HG02852 (cell line): ENCODE results near the gene ATXN1.

Source experiments
- ATAC-seq: cut with Tn5 transposase; IDR thresholded peaks from one replicate; pipeline ENCODE4 v1.9.1; 2021; ENCODE audit warnings: mild to moderate bottlenecking, moderate library complexity; ENCODE audit not compliant: unreplicated experiment

The ATXN1 gene

DNA sequence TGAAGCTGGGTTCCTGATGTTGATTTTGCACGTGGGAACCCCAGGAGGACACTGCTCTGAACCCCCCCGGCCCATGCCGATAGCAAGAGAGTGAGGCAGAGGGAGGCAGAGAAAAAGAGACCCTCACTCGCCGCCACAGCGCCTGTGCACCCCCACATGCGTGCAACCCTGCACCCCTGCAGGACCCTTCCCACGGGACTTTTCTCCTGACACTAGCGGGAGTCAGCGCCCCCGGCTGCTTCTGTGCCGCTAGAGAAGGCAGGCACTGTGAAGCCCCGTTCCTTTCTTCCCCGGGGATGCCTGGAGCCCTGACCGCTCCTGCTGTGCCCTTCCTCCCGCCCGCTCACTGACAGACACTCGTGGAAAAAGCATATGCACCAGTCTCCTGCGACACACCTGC is 455.5 kb downstream of the ATXN1 start:
- ATAC-seq, result peak; percentile 24

DNA sequence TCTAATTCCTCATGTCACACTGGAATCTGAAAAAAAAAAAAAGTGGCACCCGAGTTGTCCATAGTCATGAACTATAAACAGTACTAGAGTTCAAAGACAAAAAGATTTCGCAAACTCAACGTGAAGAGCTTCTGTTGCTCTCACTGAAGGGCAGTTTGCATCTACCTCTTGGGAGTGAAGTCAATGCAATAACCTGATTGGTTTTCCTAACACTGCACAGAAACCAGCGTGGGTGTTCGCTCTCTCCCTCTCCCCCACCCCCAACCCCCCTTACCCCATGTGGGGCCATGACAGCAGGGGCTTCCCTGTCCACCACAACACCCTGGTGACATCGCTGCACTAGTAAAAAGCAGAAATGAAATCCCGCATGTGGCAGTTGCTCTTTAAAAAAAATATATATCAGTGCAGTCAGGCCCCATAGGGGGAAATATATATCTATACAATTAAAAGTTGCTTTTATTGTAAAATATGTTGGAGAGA is 456.0 kb downstream of the ATXN1 start:
- ATAC-seq, result peak; percentile 75

- no peak for ATAC-seq
These were observed 458.3 kb downstream of the ATXN1 start for GRCh38 chr6:16302721-16303552.

- ATAC-seq, result peak; percentile 69
These were observed 459.7 kb downstream of the ATXN1 start for GRCh38 chr6:16301511-16301910.

- no peak for ATAC-seq
These were observed 461.4 kb downstream of the ATXN1 start for GRCh38 chr6:16299861-16300260.

DNA sequence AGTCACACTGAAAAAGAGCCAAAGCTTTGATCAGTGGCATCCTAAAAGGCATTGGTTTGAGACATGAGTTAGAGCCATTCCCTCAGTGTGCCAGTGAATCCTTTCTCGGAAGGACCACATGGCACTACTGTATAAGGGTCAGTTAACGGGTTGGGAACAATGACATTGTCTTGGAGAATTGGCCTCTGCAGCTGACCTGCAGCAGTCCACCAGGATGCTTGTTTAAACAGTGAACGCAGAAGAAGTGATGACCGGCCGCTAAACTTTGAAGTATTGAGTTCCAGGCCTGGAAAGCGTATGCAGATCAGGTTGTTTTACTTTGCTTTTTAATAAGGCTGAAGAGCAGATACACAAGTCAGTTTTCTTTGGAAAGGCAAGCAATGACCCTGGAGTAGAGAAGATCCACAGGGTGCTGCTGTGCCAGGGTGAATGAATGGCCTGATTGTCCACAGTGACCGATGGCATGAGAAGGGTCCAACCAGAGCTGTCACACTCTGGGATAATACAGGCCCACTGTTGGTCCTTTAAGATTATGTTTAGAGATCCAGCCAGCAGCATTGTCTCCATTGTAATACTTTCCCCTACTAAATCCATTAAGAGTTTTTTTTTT is 465.1 kb downstream of the ATXN1 start:
- no peak for ATAC-seq

DNA sequence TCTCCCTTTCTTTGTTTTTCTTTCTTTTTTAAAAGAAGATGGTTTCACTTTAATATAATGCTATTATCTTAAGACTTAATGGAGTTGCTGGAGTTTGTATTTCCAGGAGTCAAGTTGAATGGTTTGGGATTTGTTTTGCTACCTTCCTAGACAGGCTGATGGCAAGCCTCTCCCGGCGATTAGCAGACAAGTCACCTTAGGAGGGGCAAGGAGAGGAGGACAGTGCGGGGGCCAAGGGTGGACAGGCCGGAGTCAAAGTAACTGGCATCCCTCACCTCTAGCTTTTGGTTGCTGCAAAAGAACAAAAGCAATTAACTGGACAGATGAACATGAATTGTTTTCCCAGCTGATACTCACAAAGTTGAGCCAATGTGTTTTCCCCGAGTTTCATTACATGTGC is 465.8 kb downstream of the ATXN1 start:
- no peak for ATAC-seq

DNA sequence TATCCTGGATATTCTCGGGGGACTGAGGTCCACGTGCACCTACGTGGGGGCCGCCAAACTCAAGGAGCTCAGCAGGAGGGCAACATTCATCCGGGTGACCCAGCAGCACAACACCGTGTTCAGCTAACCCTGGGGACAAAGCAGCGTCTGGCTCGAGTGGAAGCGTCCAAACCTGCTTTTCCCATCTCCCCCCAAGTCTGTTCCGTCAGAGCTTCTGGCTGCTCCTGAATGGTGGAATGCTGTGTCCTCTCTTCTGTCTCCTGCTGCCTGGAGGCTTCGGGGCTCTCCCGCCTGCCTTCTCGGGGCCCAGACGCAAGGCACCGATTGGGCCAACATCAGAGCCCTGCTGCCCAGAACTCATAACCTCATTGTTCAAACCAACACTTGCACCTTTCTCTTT is 466.2 kb downstream of the ATXN1 start:
- ATAC-seq, result no peak

DNA sequence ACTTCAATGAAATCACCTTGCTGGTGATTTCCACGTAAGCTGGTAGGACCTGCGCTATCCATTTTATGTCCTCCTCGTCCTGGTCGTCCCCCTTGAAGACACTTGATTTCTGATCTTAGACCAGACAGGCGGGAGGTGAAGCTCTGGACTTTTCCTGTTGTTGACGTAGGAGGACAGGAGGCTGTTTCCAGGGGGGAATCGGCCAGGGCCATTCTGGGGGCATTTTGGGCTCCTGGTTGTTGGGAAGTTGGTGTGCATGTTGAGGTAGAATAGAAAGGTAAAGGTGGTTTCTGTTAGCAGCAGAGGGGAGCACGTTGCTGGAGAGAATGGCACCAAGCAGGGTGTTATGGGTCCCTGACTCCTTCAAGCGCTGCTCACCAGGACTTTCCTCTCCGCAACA is 466.9 kb downstream of the ATXN1 start:
- ATAC-seq, result no peak

DNA sequence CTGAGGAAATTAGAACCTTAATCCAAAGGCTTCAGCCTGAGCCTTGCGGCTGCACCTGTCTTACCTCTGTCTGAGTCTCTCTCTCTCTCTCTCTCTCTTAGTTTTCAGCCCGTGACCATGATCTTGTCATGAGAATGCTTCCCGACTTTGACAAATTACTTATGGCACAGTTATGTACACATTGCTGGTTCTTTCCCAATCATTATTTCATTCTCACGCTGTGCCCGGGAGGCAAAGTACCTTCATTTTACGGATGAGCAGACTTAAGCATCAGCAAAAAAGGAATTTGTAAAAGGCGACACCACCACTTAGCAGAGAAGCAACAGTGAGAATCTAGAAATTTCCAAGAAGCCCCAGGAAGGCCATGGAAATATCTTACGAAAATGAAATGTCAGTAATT is 468.3 kb downstream of the ATXN1 start:
- ATAC-seq, result no peak

DNA sequence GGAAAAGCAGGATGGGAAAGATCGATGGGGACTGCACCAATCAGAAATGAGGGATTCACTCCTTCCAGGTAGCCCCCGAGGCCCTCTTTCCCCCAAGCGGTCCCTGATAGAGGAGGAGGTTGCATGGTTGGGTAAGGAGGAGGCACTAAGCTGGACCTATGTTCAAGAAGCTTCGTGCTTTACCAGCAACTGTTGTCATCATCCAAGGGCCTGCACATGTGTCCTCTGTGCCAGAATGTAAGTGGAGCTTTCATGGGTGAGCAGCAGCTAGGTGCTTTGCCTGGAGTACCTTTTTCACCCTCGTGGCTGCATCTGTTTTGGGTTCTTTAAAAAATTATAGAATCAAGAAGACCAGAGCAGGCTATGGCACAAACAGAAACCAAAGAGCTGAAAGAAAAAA is 468.8 kb downstream of the ATXN1 start:
- ATAC-seq, result no peak

GRCh38 chr6:16291739-16292138 is 469.5 kb downstream of the ATXN1 start:
- ATAC-seq, result no peak

DNA sequence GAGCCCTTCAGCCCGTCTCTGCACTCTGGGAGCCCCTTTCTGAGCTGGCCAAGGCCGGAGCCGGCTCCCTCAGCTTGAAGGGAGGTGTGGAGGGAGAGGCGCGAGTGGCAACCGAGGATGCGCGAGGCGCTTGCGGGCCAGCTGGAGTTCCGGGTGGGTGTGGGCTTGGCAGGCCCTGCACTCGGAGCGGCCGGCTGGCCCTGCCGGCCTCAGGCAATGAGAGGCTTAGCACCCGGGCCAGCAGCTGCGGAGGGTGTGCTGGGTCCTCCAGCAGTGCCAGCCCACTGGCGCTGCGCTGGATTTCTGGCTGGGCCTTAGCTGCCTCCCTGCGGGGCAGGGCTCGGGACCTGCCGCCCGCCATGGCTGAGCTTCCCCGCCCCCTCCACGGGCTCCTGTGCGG is 473.1 kb downstream of the ATXN1 start:
- ATAC-seq, result no peak

GRCh38 chr6:16286151-16286522 is 475.1 kb downstream of the ATXN1 start:
- ATAC-seq, result no peak

DNA sequence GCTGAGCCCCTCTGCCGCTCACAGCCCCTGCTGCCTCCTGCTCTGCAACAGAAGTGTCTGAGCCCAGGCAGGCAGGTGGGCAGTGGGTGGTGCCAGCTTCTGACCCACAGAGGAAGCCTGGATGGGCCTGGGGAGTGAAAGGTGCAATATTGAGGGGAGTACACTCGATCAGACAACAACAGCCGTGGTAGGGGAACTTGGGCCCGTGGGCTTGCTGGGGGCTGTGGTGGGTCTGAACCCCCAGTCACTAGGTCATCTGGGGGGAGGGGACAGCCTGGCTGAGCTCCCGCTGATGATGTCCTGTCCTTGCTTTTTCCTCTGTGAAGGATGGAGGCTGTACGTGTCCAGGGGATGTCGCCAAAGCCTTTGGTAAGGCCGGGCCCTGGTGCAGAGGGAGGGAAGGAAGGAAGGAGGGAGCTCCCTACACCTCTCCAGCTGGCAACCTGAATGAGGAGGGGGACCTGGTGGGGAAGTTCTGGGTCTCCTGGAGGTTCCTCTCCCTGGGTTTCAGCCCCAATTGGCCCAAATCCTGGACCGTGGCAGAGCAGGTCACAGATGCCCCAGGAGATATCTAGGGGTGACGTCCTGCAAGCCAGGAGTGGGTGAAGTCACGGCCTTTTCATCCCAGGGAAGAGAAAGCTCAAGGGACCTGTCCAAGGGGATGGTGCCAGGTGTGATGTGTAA is 475.7 kb downstream of the ATXN1 start:
- no peak for ATAC-seq

GRCh38 chr6:16284472-16284871 is 476.8 kb downstream of the ATXN1 start:
- ATAC-seq, result no peak

- ATAC-seq, result no peak
These were observed 478.9 kb downstream of the ATXN1 start for GRCh38 chr6:16282370-16282769.

GRCh38 chr6:16279243-16279642 is 482.0 kb downstream of the ATXN1 start:
- ATAC-seq, result no peak

DNA sequence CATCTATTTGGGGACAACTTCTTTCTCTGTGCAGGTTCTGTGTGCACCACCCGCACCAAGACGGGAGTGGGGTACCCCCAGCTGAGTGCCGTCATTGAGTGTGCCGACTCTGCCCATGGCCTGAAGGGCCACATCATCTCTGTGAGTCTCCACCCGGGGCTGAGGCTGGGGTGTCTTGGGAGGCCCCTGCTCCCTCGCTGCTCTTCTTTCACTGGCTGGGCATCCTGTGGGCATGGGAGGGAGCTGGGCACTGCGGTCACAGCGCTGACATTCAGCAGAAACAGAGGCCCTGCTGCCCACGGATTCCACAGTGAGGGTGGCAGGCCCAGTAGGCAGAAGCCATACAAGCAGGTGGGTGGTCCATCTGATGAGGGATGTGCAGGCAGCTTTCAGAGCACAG is 482.5 kb downstream of the ATXN1 start:
- no peak for ATAC-seq

DNA sequence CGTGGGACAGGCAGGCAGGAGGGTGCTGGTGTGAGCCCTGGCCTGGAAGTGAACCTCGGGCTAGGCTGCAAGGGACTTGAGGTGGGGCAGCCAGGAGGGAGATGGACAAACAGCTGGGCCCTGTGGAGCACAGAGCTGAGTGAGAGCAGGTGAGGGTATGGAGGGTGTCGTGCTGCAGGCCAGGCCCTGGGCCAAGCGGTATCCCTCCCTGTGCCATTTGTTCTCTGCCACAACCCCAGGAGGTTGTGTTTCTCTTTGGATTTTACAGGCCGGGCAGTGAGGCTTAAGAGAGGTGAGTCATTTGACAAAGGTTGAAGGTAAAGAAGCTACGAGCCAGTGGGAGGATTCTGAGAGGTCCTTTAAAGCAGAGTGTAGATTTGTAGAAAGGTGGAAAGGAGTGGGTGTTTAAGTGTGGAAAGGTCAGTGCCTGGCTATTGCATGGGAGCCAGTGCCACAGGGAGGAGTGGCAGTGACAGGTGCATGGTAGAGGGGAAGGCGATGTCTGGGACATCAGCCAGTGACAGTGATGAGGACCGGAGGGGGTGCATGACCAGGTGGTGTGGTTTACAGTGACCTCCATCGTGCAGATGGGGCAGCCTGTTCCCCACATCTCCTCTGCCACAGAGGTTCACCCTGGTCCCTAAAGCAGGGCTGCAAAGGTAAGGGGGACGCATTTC is 483.1 kb downstream of the ATXN1 start:
- no peak for ATAC-seq
